ENCODE data around the gene TFEB.

Gene TFEB

GRCh38 chr6:41641352-41641925 is 94.0 kb downstream of the TFEB start:
- DNase-seq (ENCODE audit: low read depth in 1 of 2, low spot score in 1 of 2): no peak

- no peak for DNase-seq (ENCODE audit: low read depth in 1 of 2, low spot score in 1 of 2)
These were observed 95.0 kb downstream of the TFEB start for GRCh38 chr6:41640426-41640825.

GRCh38 chr6:41639809-41640371 is 95.5 kb downstream of the TFEB start:
- no peak for DNase-seq (ENCODE audit: low read depth in 1 of 2, low spot score in 1 of 2)

DNA sequence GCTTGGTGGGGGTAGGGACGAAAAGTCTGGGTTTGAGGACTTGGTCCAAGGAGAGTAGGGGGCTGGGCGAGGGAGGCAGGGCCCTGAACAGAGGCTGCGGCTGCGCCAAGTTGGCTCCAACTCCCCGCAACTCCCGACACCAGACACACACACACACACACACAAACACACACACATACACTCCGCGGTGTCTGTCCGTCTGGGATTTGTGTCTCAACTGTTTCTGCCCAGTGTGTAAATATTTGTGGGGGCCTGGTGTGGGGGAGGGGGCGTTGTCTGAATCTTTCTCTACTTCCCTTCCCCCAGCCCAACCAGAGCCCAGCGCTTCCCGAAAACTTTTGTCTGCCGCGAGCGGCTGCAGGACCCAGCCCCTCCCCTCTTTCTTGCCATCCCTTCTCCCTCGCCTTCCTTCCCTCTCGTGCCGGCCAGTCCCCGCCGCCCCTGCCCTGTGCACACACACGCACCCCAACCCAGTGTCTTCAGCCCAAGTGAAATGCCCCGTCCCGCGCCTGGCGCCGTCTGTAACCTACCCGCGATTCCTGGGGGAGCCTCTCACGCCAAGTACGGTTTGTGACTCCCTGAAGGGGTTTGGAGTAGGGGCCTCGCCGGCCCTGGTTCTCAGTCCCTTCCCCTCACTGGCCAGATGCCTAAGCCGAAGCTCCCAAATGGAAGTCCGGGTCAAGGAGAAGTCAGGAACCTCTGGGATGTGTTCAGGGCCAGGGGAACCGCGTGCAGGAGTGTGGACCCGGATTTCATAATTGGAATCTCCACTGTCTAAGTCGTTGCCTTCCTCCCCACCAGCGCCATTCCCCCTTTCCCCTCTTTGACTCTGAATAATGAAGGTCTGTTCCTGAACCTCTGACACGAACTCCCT is 96.2 kb downstream of the TFEB start:
- DNase-seq (ENCODE audit: low read depth in 1 of 2, low spot score in 1 of 2): no peak

GRCh38 chr6:41638002-41638934 is 97.1 kb downstream of the TFEB start, which contains the start of gene MDFI:
MDFI (plus strand) TSS chr6:41638468; CDS start chr6:41638750, 282 bp downstream.
- DNase-seq (ENCODE audit: low read depth in 1 of 2, low spot score in 1 of 2): no peak

DNA sequence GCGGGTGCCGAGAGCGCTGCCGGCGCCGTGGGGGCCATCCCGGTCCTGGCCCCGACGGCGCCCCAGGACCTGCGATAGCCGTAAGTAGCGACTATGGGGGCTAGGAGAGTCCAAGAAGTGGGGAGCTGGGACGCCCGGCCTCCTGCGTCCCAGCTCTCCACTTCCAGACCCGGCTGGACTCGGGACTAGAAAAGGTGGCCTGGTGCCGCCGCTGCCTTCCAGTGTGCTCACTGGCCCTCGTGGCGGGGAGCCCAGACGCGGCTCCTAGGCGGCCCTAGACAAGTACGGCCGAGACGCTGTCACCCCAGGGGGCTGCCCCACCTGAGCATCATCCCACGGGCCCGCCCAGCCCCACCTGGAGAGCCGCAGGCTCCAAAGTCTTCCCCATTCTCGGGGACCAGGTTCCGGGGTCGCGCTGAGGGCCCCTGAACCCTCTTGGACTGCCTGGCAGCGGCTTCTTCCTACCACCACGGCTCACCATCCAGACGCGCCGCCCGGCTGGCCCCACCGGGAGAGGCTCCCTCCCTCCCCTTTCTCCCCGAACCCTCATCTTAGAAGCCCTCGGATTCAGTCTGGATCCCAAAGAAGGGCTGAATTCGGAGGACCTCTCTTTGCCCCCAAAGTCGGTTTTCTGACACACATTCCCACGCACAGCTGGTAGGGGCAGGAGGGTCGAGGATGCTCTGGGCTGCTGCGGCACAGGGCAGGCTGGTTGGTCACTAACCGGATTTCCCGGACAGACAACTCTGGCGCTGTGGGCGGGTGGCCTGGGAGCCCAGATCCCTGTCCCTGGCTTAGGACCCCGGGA is 98.0 kb downstream of the TFEB start:
- no peak for DNase-seq (ENCODE audit: low read depth in 1 of 2, low spot score in 1 of 2)

- no peak for DNase-seq (ENCODE audit: low read depth in 1 of 2, low spot score in 1 of 2)
These were observed 98.6 kb downstream of the TFEB start for GRCh38 chr6:41636833-41637193.

- DNase-seq (ENCODE audit: low read depth in 1 of 2, low spot score in 1 of 2): no peak
These were observed 100.0 kb downstream of the TFEB start for GRCh38 chr6:41635365-41635764.

GRCh38 chr6:41634657-41635056 is 100.8 kb downstream of the TFEB start:
- DNase-seq (ENCODE audit: low read depth in 1 of 2, low spot score in 1 of 2): no peak
